ENCODE data around the gene SNPH.
A peak's percentile ranks its signal among the peaks of the same experiment; 100 is the strongest.
"Not testable (repeated sequence)": the region's sequence is repeated elsewhere in the genome, so short reads cannot be mapped to it uniquely, and the experiment has no call there.

The SNPH gene

GRCh38 chr20:1343446-1344124, 77.5 kb downstream of the SNPH start:
- not testable (repeated sequence) for DNase-seq

GRCh38 chr20:1345030-1345755, 79.1 kb downstream of the SNPH start:
- DNase-seq, result no peak

- no peak for DNase-seq
Measured at GRCh38 chr20:1345756-1346093, 79.6 kb downstream of the SNPH start.

- no peak for DNase-seq
Measured at GRCh38 chr20:1346315-1346969, 80.3 kb downstream of the SNPH start.

- no peak for DNase-seq
Measured at GRCh38 chr20:1353956-1354355, 87.9 kb downstream of the SNPH start.

- peak; percentile 22 for DNase-seq
Measured at GRCh38 chr20:1357921-1358671, 92.0 kb downstream of the SNPH start.

All from CD4-positive, alpha-beta T cell treated with Interleukin-17A for 4 hours (primary cell).